ENCODE results near the gene IQCF6. TPM values are rescaled to one million over a fixed set of nuclear protein-coding genes. Genes with fewer than 3 reads are reported as not detected.
"Not testable (repeated sequence)": the region's sequence is repeated elsewhere in the genome, so short reads cannot be mapped to it uniquely, and the experiment has no call there.

IQCF6 gene
- total RNA-seq, 1 donor from 2014 or later: not detected

- DNase-seq (ENCODE audit: extremely low read depth, low read depth, low spot score): no peak
Observed at GRCh38 chr3:51773529-51774056, 5.4 kb downstream of the IQCF6 start.

GRCh38 chr3:51759203-51759602 lies 19.8 kb downstream of the IQCF6 start:
- DNase-seq (ENCODE audit: extremely low read depth, low read depth, low spot score): no peak

GRCh38 chr3:51753763-51754750 lies 25.0 kb downstream of the IQCF6 start:
- DNase-seq (ENCODE audit: extremely low read depth, low read depth, low spot score): not testable (repeated sequence)

GRCh38 chr3:51751287-51751686 lies 27.8 kb downstream of the IQCF6 start:
- no peak for DNase-seq (ENCODE audit: extremely low read depth, low read depth, low spot score)

- DNase-seq (ENCODE audit: extremely low read depth, low read depth, low spot score): no peak
Observed at GRCh38 chr3:51750878-51751277, 28.2 kb downstream of the IQCF6 start.

GRCh38 chr3:51748327-51748726 lies 30.7 kb downstream of the IQCF6 start:
- no peak for DNase-seq (ENCODE audit: extremely low read depth, low read depth, low spot score)

GRCh38 chr3:51747840-51748239 lies 31.2 kb downstream of the IQCF6 start:
- no peak for DNase-seq (ENCODE audit: extremely low read depth, low read depth, low spot score)

- DNase-seq (ENCODE audit: extremely low read depth, low read depth, low spot score): not testable (repeated sequence)
Observed at GRCh38 chr3:51742978-51743377, 36.1 kb downstream of the IQCF6 start.

- not testable (repeated sequence) for DNase-seq (ENCODE audit: extremely low read depth, low read depth, low spot score)
Observed at GRCh38 chr3:51742320-51742719, 36.7 kb downstream of the IQCF6 start.

GRCh38 chr3:51739110-51739509 lies 39.9 kb downstream of the IQCF6 start:
- no peak for DNase-seq (ENCODE audit: extremely low read depth, low read depth, low spot score)

GRCh38 chr3:51735950-51736349 lies 43.1 kb downstream of the IQCF6 start:
- DNase-seq (ENCODE audit: extremely low read depth, low read depth, low spot score): no peak

- no peak for DNase-seq (ENCODE audit: extremely low read depth, low read depth, low spot score)
Observed at GRCh38 chr3:51735039-51735438, 44.0 kb downstream of the IQCF6 start.

GRCh38 chr3:51734572-51734907 lies 44.5 kb downstream of the IQCF6 start:
- DNase-seq (ENCODE audit: extremely low read depth, low read depth, low spot score): no peak

GRCh38 chr3:51733859-51734571 lies 45.0 kb downstream of the IQCF6 start:
- no peak for DNase-seq (ENCODE audit: extremely low read depth, low read depth, low spot score)

- DNase-seq (ENCODE audit: extremely low read depth, low read depth, low spot score): no peak
Observed at GRCh38 chr3:51729042-51729633, 49.9 kb downstream of the IQCF6 start.

Other genes with a start within 250 kb of the IQCF6 start
- 12.5 and 28.0 TPM in 2 replicates for gene RAD54L2, start 240.5 kb downstream of the IQCF6 start, total RNA-seq
- gene TEX264, start 108.0 kb downstream of the IQCF6 start, total RNA-seq: 58.8 and 76.4 TPM in 2 replicates
- under 0.01 and 0.12 TPM in 2 replicates for gene GRM2, start 72.2 kb downstream of the IQCF6 start, total RNA-seq
- not detected in 2 replicates for gene IQCF2, start 82.4 kb upstream of the IQCF6 start, total RNA-seq
- gene IQCF5, start 96.4 kb upstream of the IQCF6 start, total RNA-seq: not detected in 2 replicates
- gene IQCF1, start 124.1 kb upstream of the IQCF6 start, total RNA-seq: not detected in 2 replicates
- gene RRP9, start 162.7 kb upstream of the IQCF6 start, total RNA-seq: 13.5 and 17.2 TPM in 2 replicates
- gene PARP3, start 163.1 kb upstream of the IQCF6 start, total RNA-seq: 11.7 and 12.8 TPM in 2 replicates
- gene GPR62, start 176.1 kb upstream of the IQCF6 start, total RNA-seq: 0.06 TPM in 1 of 2 replicates, not detected in the other
- gene PCBP4, start 188.2 kb upstream of the IQCF6 start, total RNA-seq: 62.7 and 65.7 TPM in 2 replicates
- gene ABHD14B, start 194.8 kb upstream of the IQCF6 start, total RNA-seq: 29.8 and 31.8 TPM in 2 replicates
- gene ABHD14A, start 195.8 kb upstream of the IQCF6 start, total RNA-seq: 13.5 and 17.0 TPM in 2 replicates
- 24.2 and 32.0 TPM in 2 replicates for gene ACY1, start 204.3 kb upstream of the IQCF6 start, total RNA-seq
- gene RPL29, start 216.7 kb upstream of the IQCF6 start, total RNA-seq: 1,365 and 2,409 TPM in 2 replicates